OCI-LY1 (cell line): ENCODE measurements around the gene TTC27.

Experiments used
- EZH2 ChIP-seq: fragments of 200-600 bp; sonication (generic), shearing (Covaris generic); IDR thresholded peaks from 2 replicates; pipeline ENCODE4 v1.8.0; 2017; ENCODE audit warnings: borderline replicate concordance, mixed run types, mild to moderate bottlenecking, antibody characterized with exemption, low read length, moderate library complexity, mixed read lengths
- TF ChIP-seq, protein P1 (sequence below): fragments of 200-600 bp; sonication (generic), shearing (Covaris generic); IDR thresholded peaks from 2 replicates; pipeline ENCODE4 v1.5.1; 2017; ENCODE audit warnings: mild to moderate bottlenecking, antibody characterized with exemption, low read length, moderate library complexity, mixed read lengths

DNA sequence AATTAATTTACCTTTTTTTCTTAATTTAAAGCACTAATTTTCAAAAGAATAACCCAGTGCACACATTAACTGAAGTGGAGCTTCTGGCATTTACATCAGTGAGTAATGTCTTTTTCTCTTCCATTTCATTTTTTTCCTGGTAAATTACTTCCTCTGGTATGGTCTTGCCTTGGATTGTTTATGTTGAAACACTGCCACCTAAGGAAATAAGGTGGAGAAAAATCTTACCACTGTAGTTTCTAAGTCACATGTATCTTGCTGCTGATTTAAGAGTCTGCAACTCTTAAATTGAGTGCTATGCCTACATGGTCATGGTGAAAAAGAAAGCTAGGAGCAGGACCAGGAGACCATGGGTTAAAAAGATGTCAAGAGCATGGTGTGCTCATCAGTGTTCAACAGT, 51.0 kb downstream of the TTC27 start:
- TF ChIP-seq, protein P1, sequence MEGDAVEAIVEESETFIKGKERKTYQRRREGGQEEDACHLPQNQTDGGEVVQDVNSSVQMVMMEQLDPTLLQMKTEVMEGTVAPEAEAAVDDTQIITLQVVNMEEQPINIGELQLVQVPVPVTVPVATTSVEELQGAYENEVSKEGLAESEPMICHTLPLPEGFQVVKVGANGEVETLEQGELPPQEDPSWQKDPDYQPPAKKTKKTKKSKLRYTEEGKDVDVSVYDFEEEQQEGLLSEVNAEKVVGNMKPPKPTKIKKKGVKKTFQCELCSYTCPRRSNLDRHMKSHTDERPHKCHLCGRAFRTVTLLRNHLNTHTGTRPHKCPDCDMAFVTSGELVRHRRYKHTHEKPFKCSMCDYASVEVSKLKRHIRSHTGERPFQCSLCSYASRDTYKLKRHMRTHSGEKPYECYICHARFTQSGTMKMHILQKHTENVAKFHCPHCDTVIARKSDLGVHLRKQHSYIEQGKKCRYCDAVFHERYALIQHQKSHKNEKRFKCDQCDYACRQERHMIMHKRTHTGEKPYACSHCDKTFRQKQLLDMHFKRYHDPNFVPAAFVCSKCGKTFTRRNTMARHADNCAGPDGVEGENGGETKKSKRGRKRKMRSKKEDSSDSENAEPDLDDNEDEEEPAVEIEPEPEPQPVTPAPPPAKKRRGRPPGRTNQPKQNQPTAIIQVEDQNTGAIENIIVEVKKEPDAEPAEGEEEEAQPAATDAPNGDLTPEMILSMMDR = no peak
- no peak for TF ChIP-seq EZH2
